Stimulated activated naive CD8-positive, alpha-beta T cell treated with anti-CD3 and anti-CD28 coated beads, Interleukin-15, Interleukin-2, amounts not matched to agents 100 ng/mL and 50 ng/mL, for 24 hours (primary cell): ENCODE data around the gene PSMG4.
"Not testable (repeated sequence)": the region's sequence is repeated elsewhere in the genome, so short reads cannot be mapped to it uniquely, and the experiment has no call there.

Experiments used
- H3K27ac Mint-ChIP-seq: one replicate; pipeline ENCODE4 v1.8.0; 2021; ENCODE audit warnings: mild to moderate bottlenecking, mixed read lengths
- H3K27me3 Mint-ChIP-seq: one replicate; pipeline ENCODE4 v1.8.0; 2021; ENCODE audit warnings: mixed read lengths
- H3K36me3 Mint-ChIP-seq: one replicate; pipeline ENCODE4 v1.8.0; 2021; ENCODE audit warnings: low read depth, mixed read lengths
- H3K4me1 Mint-ChIP-seq: one replicate; pipeline ENCODE4 v1.8.0; 2021; ENCODE audit warnings: low read depth, mixed read lengths
- H3K4me3 Mint-ChIP-seq: one replicate; pipeline ENCODE4 v1.8.0; 2021; ENCODE audit warnings: mild to moderate bottlenecking, mixed read lengths
- H3K9me3 Mint-ChIP-seq: one replicate; pipeline ENCODE4 v1.8.0; 2021; ENCODE audit warnings: mixed read lengths

The PSMG4 gene

DNA sequence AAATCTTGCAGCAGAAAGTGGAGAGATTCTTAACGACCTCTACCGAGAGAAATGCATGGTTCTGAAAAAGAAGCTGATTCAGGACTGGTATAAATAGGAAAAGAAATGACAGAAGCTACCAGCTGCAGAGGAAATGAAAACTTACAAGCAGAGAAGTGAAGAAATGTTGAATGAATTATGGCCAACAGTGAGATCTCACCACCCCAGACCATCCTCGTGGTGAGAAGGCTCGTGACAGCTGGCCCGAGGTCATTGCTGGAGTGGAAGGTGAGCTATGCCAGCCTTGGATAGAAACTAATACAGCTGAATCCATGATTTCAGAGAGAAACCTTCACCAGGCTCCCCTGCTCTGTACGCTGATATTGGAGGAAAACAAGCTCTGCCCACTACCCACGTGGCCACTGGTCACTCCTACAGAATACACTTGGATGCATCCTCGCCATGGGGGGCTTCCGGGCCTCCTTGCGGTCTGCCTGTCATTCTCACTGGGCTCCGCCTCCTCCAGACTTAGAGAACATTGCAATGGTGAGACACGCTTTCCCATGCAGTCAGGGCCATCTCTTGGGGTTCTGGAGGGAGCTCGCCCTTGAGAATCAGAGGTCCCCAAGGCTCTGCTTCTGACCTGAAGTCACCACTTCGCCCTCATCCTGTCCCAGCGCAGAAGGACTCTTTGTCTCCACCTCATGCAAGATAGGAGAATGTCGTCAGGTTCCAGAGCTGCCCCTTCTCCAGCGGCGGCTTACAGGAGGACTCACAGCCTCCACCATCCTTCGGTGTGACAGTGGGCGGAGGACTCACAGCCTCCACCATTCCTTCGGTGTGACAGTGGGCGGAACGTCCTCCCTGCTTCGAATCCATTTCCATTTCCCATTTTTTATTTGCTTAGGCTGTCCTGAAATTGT lies 20.7 kb upstream of the PSMG4 start:
- H3K9me3 Mint-ChIP-seq, result no peaks in the 10 kb centered on the region
- peaks cover 56% of the 10 kb centered on the region for H3K27me3 Mint-ChIP-seq
- no peaks in the 10 kb centered on the region for H3K4me1 Mint-ChIP-seq
- no peak overlapping the region for H3K27ac Mint-ChIP-seq
- H3K36me3 Mint-ChIP-seq, result no peaks in the 10 kb centered on the region
- no peak overlapping the region for H3K4me3 Mint-ChIP-seq

- H3K27ac Mint-ChIP-seq, result no peak overlapping the region
- H3K36me3 Mint-ChIP-seq, result no peaks in the 10 kb centered on the region
- no peaks in the 10 kb centered on the region for H3K4me1 Mint-ChIP-seq
- no peaks in the 10 kb centered on the region for H3K9me3 Mint-ChIP-seq
- no peak overlapping the region for H3K4me3 Mint-ChIP-seq
- peaks cover 51% of the 10 kb centered on the region for H3K27me3 Mint-ChIP-seq
Observed at GRCh38 chr6:3239110-3239830, 19.5 kb upstream of the PSMG4 start.

- H3K4me1 Mint-ChIP-seq, result no peaks in the 10 kb centered on the region
- H3K36me3 Mint-ChIP-seq, result no peaks in the 10 kb centered on the region
- no peak overlapping the region for H3K4me3 Mint-ChIP-seq
- H3K9me3 Mint-ChIP-seq, result no peaks in the 10 kb centered on the region
- no peak overlapping the region for H3K27ac Mint-ChIP-seq
- H3K27me3 Mint-ChIP-seq, result peaks cover 50% of the 10 kb centered on the region
Observed at GRCh38 chr6:3240595-3240994, 18.2 kb upstream of the PSMG4 start.

- peaks cover 47% of the 10 kb centered on the region for H3K27me3 Mint-ChIP-seq
Observed at GRCh38 chr6:3241745-3242144, 17.0 kb upstream of the PSMG4 start.

DNA sequence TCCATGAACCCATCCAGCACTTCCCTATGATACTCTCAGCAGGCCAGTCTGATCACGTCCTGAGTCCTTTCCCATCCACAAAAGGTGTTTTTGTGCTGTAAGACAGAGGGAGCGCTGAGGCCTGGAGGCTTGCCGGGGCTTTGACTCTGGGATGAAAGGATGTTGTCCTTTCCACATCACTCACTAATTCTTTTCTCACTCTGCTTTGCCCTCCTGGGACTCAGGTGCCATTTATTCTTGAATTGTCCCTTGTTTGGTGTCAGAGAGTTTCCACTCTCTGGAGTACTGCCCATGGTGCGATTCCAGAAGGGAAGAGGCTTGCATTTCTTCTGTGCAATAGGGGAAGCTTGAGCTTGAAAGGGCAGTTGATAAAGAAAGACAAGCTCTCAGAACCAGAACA lies 16.0 kb upstream of the PSMG4 start:
- Mint-ChIP-seq H3K27me3 (peaks cover 45% of the 10 kb centered on the region), H3K9me3 (no peaks in the 10 kb centered on the region), H3K4me3 (no peak overlapping the region), H3K4me1 (no peaks in the 10 kb centered on the region), H3K27ac (no peak overlapping the region), H3K36me3 (no peaks in the 10 kb centered on the region)

More at GRCh38 chr6:3241745-3242144, 17.0 kb upstream of the PSMG4 start:
- not testable (repeated sequence) for H3K9me3 Mint-ChIP-seq, H3K4me1 Mint-ChIP-seq, H3K4me3 Mint-ChIP-seq, H3K27ac Mint-ChIP-seq, H3K36me3 Mint-ChIP-seq

- H3K27me3 Mint-ChIP-seq, result peaks cover 45% of the 10 kb centered on the region
- no peaks in the 10 kb centered on the region for H3K4me1 Mint-ChIP-seq
- H3K36me3 Mint-ChIP-seq, result no peaks in the 10 kb centered on the region
- no peak overlapping the region for H3K27ac Mint-ChIP-seq
- no peak overlapping the region for H3K4me3 Mint-ChIP-seq
- H3K9me3 Mint-ChIP-seq, result no peaks in the 10 kb centered on the region
Observed at GRCh38 chr6:3244003-3244831, 14.5 kb upstream of the PSMG4 start.

- H3K27ac Mint-ChIP-seq, H3K36me3 Mint-ChIP-seq, H3K4me1 Mint-ChIP-seq, H3K9me3 Mint-ChIP-seq, H3K4me3 Mint-ChIP-seq: not testable (repeated sequence)
- peaks cover 51% of the 10 kb centered on the region for H3K27me3 Mint-ChIP-seq
Observed at GRCh38 chr6:3244832-3245161, 13.9 kb upstream of the PSMG4 start.

- no peaks in the 10 kb centered on the region for H3K4me1 Mint-ChIP-seq
- H3K9me3 Mint-ChIP-seq, result no peaks in the 10 kb centered on the region
- no peak overlapping the region for H3K27ac Mint-ChIP-seq
- peaks cover 51% of the 10 kb centered on the region for H3K27me3 Mint-ChIP-seq
- H3K36me3 Mint-ChIP-seq, result no peaks in the 10 kb centered on the region
- no peak overlapping the region for H3K4me3 Mint-ChIP-seq
Observed at GRCh38 chr6:3245216-3245615, 13.5 kb upstream of the PSMG4 start.

DNA sequence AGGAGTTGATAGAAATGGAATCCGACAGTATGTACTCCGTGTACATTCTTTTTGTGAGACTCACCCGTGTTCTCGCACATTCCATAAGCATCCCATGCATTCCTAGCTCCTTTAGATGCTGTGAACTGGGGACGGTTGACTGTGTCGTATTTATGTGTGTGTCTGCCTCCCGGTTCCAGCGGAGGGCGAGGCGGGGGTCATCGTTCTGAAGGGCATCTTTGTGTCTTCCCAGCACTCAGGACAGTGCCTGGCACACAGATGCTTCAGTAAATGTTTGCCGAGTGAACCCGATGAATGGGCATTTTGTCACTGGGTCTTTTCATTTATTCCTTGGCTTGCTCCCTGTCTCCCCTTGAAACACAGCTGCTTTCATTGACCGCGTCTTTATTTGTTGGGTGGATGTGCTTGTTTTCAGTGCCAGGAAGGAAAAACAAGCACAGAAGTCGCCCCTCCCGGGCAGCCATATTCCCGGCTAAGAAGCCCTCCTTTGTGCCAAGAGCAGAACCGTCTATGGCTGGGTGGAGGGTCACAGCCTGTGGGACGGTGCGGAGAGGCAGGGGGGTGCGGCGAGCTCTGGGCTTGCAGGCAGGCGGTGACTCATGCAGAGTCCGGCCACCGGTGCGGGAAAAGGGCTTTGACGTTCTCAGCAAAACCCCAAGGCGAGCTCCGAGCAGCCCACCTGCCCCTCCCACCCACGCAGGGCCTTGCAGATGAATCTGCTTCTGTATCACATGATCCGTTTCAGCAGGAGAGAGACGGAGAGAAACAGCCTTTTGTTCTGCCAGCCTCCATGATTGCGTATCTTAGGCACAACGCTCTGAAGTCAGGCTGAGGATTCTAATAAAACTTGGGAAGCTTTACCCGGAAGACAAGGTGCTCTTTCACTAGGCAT lies 11.2 kb upstream of the PSMG4 start:
- Mint-ChIP-seq H3K4me3 (no peak overlapping the region), H3K36me3 (no peaks in the 10 kb centered on the region), H3K4me1 (peaks cover 5% of the 10 kb centered on the region), H3K27me3 (peaks cover 61% of the 10 kb centered on the region), H3K27ac (no peak overlapping the region), H3K9me3 (no peaks in the 10 kb centered on the region)

DNA sequence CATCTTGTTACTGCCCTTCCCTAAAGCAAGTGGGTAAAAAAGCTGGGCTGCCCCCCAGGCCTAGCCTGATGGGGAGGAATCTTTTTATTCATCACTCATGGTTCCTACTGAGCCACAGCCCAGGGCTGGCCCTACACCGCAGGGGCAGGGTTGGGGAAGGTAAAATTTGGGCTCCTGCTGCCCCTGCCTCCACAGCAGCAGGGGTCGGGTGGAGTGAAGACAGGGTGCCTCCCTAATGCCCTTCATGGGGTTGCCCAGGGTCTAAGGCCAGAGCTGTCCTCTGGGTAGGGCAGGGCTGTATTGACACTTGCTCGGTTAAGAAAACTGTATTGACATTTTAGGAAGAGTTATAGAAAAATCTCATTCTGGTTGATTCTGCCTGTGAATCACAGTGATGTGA lies 8.9 kb upstream of the PSMG4 start:
- Mint-ChIP-seq H3K27ac (no peak overlapping the region), H3K36me3 (no peaks in the 10 kb centered on the region), H3K4me1 (peaks cover 5% of the 10 kb centered on the region), H3K4me3 (no peak overlapping the region), H3K9me3 (peaks cover 4% of the 10 kb centered on the region), H3K27me3 (peaks cover 47% of the 10 kb centered on the region)

DNA sequence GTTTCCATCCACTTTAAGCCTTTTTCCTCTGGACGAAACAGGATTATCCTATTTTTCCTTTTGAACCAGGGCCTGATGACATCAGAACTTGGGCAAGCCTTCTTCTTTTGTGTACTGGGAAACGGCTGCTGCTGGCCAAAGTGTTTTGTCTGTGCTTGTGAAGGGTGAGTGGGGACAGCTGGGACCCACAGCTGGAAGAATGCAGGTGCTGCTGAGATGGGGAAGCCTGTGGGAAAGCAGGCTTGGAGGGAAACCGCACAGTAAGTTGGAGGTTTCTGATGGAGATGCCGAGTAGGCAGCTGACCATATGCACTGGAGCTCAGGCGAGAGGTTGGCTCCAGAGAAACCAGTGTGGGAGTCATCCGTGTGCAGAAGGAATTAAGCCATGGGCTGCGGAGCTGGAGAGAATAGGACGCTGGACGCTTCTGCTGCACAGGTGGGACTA lies 8.5 kb upstream of the PSMG4 start:
- H3K4me3 Mint-ChIP-seq, result no peak overlapping the region
- H3K27me3 Mint-ChIP-seq, result peaks cover 46% of the 10 kb centered on the region
- H3K4me1 Mint-ChIP-seq, result peaks cover 5% of the 10 kb centered on the region
- H3K27ac Mint-ChIP-seq, result no peak overlapping the region
- H3K9me3 Mint-ChIP-seq, result peaks cover 4% of the 10 kb centered on the region
- no peaks in the 10 kb centered on the region for H3K36me3 Mint-ChIP-seq

GRCh38 chr6:3251462-3252314 lies 7.1 kb upstream of the PSMG4 start:
- Mint-ChIP-seq H3K27ac (no peak overlapping the region), H3K27me3 (peaks cover 37% of the 10 kb centered on the region), H3K4me3 (no peak overlapping the region), H3K36me3 (no peaks in the 10 kb centered on the region), H3K4me1 (peaks cover 5% of the 10 kb centered on the region), H3K9me3 (peaks cover 4% of the 10 kb centered on the region)

- Mint-ChIP-seq H3K27ac (no peak overlapping the region), H3K4me1 (peaks cover 5% of the 10 kb centered on the region), H3K36me3 (no peaks in the 10 kb centered on the region), H3K27me3 (peaks cover 36% of the 10 kb centered on the region), H3K9me3 (peaks cover 4% of the 10 kb centered on the region), H3K4me3 (no peak overlapping the region)
Observed at GRCh38 chr6:3252369-3252768, 6.4 kb upstream of the PSMG4 start.
